Pancreas (tissue), 10 donors: ENCODE measurements around the gene ZNF775. TPM values are rescaled to one million over a fixed set of nuclear protein-coding genes. Genes with fewer than 3 reads are reported as not detected.

Experiments
- ATAC-seq, 4 donors: fragments of 200-7000 bp; cut with Tn5 transposase; one replicate each; pipeline versions ENCODE4 v1.8.0 to v1.9.1; 2020; ENCODE audit warnings: mild to moderate bottlenecking in 4 of 4, moderate library complexity in 4 of 4
- DNase-seq, 6 donors: peaks; one replicate each; pipeline ENCODE4 v3.0.0-alpha.2; 2020
- FAIRE-seq: peaks from 2 replicates; lab custom pipeline; 2012; peaks lifted over from hg19 to GRCh38; lab: Jason Lieb, UNC
- H3K27ac ChIP-seq, 4 donors: fragments of 200-600 bp; sonication (generic); 1 replicate in 3 of 4; 2 replicates in 1 of 4; pipeline versions ENCODE4 v1.5.0 to v1.8.0; 2020
- H3K27me3 ChIP-seq, 4 donors: fragments of 200-600 bp; one replicate each; pipeline ENCODE4 v1.8.0; 2021
- H3K36me3 ChIP-seq, 3 donors: fragments of 200-600 bp; sonication (generic) in 1 of 3; one replicate each; pipeline versions ENCODE4 v1.5.0 to v1.8.0; 2020 to 2021
- H3K4me1 ChIP-seq, 3 donors: fragments of 200-600 bp; one replicate each; pipeline ENCODE4 v1.8.0; 2021
- H3K4me3 ChIP-seq, 4 donors: fragments of 200-600 bp; sonication (generic) in 2 of 4; one replicate each; pipeline versions ENCODE4 v1.5.0 to v1.8.0; 2020 to 2021
- H3K9me3 ChIP-seq, 4 donors: fragments of 200-600 bp; one replicate each; pipeline ENCODE4 v1.8.0; 2021
- CTCF ChIP-seq, 4 donors: fragments of 200-600 bp; sonication (generic) in 3 of 4; IDR thresholded peaks; one replicate each; pipeline versions ENCODE4 v1.5.0 to v1.8.0; 2021; ENCODE audit warnings: antibody characterized with exemption in 4 of 4
- WGBS, 2 donors: extraction: QIAGEN DNeasy Blood & Tissue Kit; methylation state at CpG; one replicate each; pipeline ENCODE4 v1.1.7; 2013; 5-methylcytosine and 5-hydroxymethylcytosine counted together
- intact Hi-C, 3 donors: fragments of 100-400 bp; cut with DNase I; formaldehyde crosslinking; loops; one replicate each; pipeline versions ENCODE4 v1.11.1 to v1.14.2; 2022
- polyA plus RNA-seq, 2 donors: library from polyadenylated mRNA; stranded (reverse); fragments of 200-250 nt; gene quantifications; one replicate each; pipeline ENCODE4 v1.2.3, GENCODE V29; 2013
- total RNA-seq, 6 donors: library from RNA; stranded (reverse); fragmentation: NEBNext Ultra II Directional in 4 of 6; extraction: Animal tissue kit (Norgen Biotek cat#: 25700) in 4 of 6; gene quantifications; one replicate each; pipeline versions ENCODE4 v1.2.1 to v1.2.4, GENCODE V29; 2021 to 2023
- donor health status: healthy with polysubstance abuse.
- donor health status: DM: no; HTN: no; CAD: no; lungs with moderate emphysema.
- donor health status: DM: no; HTN: no; CAD: no.
- donor health status: control.
- donor health status: control.
- donor health status: Bipolar disorder and iron deficiency.
- donor health status: DM: yes; HTN: yes; CAD: no.
- donor health status: DM: no; HTN: no; CAD: no.
- donor health status: DM: no; HTN: no; CAD: no.
- donor health status: DM: yes; HTN: yes; CAD: no.

The ZNF775 gene
- total and polyA plus RNA-seq, 8 donors: 2.0 to 7.4 (median 2.9) TPM

GRCh38 chr7:150361807-150362621 is 17.1 kb upstream of the ZNF775 start:
- no peak for DNase-seq
- H3K4me1 ChIP-seq: peaks cover 0 to 2% (median 0%) of the 10 kb centered on the region in 3 donors
- FAIRE-seq: no peak
- no peak overlapping the region for H3K4me3 ChIP-seq
- TF ChIP-seq CTCF (IDR thresholded peaks at IDR 0.05): no peak
- H3K27me3 ChIP-seq: no peaks in the 10 kb centered on the region
- 86 to 91% methylated on average over 18 of the region's 18 CpGs for WGBS, 2 donors
- intact Hi-C loops: no loop called here
- ATAC-seq: no peak
- H3K27ac ChIP-seq: no peak overlapping the region
- no peaks in the 10 kb centered on the region for H3K36me3 ChIP-seq
- no peaks in the 10 kb centered on the region for H3K9me3 ChIP-seq

GRCh38 chr7:150363370-150363769 is 15.8 kb upstream of the ZNF775 start:
- WGBS, 2 donors: 76 to 85% methylated on average over 4 of the region's 4 CpGs
- Histone ChIP-seq H3K9me3 (no peaks in the 10 kb centered on the region), H3K4me3 (no peak overlapping the region), H3K36me3 (no peaks in the 10 kb centered on the region), H3K4me1 (peaks cover 8 to 11% (median 9%) of the 10 kb centered on the region in 3 donors), H3K27ac (no peak overlapping the region), H3K27me3 (no peaks in the 10 kb centered on the region)
- ATAC-seq (no peak), DNase-seq (no peak), FAIRE-seq (no peak)
- intact Hi-C loops: no loop called here
- TF ChIP-seq CTCF (IDR thresholded peaks at IDR 0.05): no peak

GRCh38 chr7:150363872-150364271 is 15.3 kb upstream of the ZNF775 start:
- WGBS, 2 donors: 86 to 91% methylated on average over 5 of the region's 5 CpGs
- DNase-seq: no peak
- ATAC-seq: no peak

GRCh38 chr7:150365194-150365593 is 13.9 kb upstream of the ZNF775 start:
- WGBS, 2 donors: 87 to 90% methylated on average over 10 of the region's 10 CpGs
- no peak for TF ChIP-seq CTCF (IDR thresholded peaks at IDR 0.05)
- no peak for FAIRE-seq
- no peak for ATAC-seq
- Histone ChIP-seq H3K36me3 (no peaks in the 10 kb centered on the region), H3K4me1 (peaks cover 9 to 16% (median 13%) of the 10 kb centered on the region in 3 donors), H3K27ac (peak overlapping the region in 1 of 4 donors; percentile 53), H3K27me3 (no peaks in the 10 kb centered on the region), H3K4me3 (no peak overlapping the region), H3K9me3 (no peaks in the 10 kb centered on the region)
- DNase-seq: no peak
- intact Hi-C loops: no loop called here

More at GRCh38 chr7:150363872-150364271, 15.3 kb upstream of the ZNF775 start:
- Histone ChIP-seq H3K36me3 (no peaks in the 10 kb centered on the region), H3K27me3 (no peaks in the 10 kb centered on the region), H3K9me3 (no peaks in the 10 kb centered on the region), H3K4me1 (peaks cover 8 to 11% (median 9%) of the 10 kb centered on the region in 3 donors), H3K4me3 (no peak overlapping the region), H3K27ac (no peak overlapping the region)
- intact Hi-C loops: no loop called here
- no peak for TF ChIP-seq CTCF (IDR thresholded peaks at IDR 0.05)
- no peak for FAIRE-seq
